ENCODE measurements around the gene SCAMP4.
"Not testable (repeated sequence)": the region's sequence is repeated elsewhere in the genome, so short reads cannot be mapped to it uniquely, and the experiment has no call there.

Gene SCAMP4

DNA sequence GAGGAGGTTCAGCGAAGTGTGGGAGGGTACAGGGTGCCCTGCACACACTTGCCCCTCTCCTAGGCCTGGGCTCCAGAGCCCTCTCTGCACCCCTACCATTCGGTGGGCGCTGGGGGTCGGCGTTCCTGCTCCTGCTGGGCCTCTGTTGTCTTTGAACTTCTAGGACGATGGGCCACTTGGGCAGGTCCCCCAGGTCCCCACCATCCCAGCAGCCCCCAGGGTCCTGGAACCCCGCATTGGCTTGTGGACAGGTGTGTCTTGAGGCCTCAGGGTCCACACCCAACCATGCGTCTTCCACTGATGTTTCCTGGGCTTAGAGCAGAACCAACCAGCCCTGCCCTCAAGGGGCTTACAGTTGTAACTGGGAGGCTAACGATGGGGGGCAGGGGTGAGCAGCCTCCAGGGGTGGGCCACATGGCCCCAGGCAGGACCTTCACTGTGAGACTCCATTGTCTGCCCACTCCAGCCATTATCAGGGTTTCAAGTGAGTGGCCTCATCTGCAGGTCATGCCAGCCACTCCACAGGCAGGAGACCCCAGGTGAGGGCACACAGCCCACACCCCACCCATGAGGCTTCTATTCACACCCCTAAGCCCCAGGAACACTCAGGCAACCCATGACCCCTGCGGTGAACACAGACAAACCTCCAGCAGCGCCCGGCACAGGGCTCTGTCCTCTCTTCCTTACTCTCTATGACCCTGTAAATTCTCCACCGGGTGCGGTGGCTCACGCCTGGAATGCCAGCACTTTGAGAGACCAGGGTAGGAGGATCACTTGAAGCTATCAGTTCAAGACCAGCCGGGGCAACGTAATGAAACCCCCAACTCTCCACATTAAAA is 39.8 kb upstream of the SCAMP4 start:
- no peak for DNase-seq

DNA sequence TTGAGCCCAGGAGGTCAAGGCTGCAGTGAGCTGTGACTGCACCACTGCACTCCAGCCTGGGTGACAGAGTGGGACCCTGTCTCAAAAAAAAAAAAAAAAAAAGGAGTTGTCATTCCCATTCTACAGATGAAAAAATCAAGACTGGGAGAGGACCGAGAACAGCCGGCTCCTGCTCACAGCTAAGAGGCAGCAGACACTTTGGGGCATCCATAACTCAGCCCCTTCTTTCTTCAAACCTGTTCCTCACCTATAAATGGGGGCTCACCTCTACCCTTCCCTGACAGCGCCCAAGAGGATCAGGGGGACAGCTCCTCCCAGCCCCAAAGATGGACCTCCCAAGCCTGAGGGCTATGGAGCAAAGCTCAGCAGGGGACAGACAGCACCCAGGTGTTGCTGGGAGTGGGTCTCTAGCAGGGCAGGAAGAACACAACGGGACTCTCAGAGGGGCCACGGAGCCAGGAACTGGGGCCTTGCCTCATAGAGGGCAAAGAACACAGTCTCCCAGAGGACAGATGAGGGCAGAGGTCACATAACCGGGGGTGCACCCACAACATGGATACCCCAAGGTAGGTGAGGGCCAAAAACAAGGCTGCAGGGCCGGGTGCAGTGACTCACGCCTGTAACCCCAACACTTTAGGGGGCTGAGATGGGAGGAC is 38.4 kb upstream of the SCAMP4 start:
- DNase-seq: no peak

DNA sequence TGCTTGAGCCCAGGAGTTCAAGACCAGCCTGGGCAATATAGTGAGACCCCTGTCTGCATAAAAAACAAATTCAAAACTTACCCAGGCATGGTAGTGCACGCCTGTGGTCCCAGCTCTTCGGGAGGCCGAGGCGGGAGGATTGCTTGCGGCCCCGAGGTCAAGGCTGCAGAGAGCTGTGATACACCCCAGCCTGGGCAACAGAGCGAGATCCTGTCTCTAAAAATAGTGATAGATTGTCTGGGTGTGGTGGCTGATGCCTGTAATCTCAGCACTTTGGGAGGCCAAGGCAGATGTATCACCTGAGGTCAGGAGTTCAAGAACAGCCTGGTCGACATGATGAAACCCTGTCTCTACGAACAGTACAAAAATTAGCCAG is 37.9 kb upstream of the SCAMP4 start:
- no peak for DNase-seq

DNA sequence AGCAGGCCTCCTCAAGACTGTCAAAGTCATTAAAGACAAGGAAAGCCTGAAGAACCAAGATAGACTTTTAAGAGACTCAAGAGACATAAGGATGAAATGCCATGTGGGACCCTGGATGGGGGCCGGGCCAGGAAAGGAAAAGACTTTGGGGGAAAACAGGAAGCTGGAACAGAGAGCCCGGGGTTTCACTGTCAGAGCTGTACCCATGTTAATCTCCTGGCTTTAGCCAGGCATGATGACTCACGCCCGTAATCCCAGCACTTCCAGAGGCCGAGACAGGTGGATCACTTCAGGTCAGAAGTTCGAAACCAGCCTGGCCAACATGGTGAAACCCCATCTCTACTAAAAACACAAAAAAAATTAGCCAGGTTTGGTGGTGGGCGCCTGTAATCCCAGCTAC is 36.2 kb upstream of the SCAMP4 start:
- DNase-seq: no peak

DNA sequence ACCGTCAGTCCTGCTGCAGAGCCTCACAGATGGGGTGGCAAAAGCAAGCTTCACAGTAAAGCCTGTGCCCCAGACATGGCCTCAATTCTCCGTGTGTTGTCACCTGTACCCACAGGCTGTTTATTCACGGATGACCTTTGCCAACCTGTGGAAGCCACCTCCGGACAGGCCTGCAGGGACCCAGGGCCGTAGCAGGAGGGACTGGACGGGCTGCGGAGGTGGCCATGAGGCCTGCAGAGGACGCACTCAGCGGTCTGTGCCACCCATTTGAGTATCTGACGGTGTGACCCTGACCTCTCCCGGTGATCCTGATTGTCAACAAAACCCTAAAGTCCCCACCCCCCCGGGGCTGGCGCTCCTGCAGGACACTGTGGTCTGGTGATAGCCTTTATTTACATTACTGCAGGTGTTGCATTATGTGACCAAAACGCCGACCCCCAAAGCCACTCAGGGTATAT is 34.0 kb upstream of the SCAMP4 start:
- no peak for DNase-seq

DNA sequence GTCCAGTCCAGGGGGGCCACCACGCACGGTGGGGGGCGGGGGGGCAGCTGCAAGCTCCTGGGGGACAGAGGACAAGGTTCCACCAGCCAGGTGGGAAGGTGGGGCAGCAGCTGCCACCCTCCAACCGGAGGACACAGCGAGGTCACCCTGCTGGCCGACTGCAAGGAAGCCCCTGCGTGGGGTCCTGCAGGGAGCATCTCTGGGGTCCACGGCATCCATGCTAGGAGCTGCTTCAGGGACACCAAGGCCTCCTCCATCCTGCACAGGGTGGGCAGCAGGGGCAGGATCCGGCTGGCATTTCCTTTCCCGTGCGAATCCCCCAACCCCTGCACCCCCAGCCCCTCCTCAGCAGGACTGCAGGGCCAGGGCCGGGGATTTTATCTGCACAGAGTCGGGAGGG is 33.6 kb upstream of the SCAMP4 start:
- DNase-seq: no peak

DNA sequence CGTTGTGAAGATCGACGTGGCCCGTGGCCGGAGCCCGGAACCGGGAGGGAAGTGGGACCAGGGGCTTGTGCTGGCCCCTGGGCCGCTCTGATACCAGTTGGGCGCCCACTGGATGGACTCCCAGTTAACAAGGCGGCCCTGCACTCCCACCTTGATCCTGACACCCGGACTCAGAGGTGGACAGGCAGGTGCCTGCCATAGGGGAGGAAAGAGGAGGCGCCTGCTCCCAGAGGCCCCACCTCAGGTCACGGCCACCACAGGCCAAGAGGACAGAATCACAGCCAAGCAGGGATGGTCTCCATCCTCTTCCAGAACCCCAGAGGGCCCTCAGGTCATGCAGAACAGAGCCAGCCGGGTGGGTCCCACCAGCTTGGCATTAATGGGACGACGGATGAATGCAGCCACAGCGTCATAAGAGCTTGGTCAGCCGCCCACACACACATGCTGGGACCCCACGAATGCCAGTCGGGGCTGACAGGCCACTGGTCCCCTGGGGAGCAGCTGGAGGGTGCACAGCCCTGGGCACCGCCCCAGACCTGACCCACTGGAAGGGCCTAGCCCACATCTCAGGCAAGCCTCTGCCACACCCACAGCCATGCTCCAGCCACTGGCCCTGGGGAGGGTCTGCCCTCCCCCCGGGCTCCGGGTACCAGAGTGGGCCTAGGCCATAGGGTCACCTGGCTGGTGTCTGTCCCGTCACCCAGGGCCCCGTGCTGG is 32.2 kb upstream of the SCAMP4 start:
- peak in 1 of 56 donors; percentile 60 for DNase-seq

DNA sequence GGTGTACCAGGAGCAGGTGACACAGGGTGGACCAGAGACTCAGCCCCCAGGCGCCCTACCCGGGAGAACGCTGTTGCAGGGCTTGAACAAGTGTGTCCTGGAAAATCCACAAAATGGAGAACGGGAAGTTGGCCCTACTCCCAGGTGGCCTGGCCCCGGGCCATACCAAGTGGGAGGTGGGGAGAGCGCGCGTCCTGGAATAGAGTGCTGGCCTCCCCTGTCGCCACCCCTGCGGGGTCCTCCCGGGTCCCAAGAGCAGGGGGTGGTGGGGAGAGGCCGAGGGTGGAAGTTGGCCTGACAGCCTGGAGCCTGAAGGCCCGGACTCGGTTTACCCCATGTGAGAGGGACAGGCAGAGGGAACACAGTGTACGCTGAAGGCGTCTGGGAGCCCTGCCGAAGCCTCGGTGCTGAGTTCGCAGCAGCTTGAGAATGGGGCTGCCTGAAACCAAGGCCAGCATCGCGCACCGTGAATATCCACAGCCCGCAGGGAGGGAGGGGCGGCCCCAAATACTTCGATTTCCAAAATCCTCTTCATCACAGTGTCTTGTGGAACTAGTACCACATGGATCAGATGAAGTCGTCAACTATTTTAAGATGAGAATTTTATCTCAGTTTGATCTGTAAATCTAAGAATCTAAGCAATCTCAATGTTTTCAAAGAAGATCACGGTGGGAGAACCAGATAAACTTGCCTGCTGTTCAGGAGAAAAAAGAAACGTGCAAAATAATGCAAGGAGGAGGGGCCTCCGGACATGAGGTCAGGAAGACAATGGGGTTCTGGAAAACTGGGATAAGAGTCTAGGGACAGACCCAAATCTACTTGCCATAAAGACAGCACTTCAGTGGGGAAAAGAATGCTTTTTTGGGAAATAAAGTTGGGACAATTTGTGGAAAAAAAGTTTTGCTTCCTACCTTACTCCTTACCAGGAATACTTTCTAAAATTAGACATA is 31.4 kb upstream of the SCAMP4 start:
- peak in 26 of 56 donors; percentile 28 to 82 (median 57) for DNase-seq

DNA sequence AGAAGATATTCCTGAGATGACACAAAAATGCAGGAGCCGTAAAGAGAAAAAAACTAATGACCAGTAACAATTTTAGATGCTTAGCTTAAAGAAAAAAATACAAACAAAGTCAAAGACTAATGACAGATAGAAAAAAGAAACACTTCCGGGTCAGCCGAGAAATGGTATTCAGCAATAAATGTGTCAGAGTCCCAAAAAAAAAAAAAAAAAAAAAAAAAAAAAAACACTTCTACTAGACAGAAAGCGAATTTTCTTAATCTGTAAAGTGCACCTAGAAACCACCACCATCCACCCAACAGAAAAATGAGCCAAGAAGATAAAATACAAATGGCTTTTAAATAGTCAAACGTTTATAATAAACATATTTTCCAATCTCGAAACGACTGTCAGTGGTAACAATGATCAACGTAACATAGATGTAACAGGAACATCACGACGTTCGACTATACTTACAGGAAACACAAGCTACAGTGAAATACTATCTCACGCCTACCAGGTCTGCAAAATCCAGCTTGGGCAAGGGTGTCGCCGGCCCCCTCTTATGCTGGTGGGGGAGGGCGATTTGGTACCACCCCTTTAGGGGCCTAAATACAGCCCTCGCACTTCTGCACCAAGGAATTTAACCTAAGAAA is 30.5 kb upstream of the SCAMP4 start:
- DNase-seq: no peak

DNA sequence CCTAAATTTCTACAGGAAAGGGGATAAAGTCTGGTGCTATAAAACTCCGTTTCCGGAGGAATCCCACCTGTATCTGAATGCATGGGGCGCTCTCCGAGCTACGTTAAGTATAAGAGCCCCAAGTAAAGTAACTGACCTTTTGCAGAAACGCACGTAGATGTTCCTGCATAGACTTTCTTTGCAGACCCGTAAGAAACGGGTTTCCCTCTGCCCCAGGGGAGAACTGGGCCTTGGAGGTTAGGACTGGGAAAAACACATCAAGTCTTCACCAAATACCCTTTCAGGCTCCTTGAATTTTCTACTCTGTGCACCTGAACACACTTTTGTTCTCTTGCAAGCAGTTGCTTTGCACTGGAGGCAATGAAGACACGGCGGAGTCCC is 29.9 kb upstream of the SCAMP4 start:
- DNase-seq: not testable (repeated sequence)

DNA sequence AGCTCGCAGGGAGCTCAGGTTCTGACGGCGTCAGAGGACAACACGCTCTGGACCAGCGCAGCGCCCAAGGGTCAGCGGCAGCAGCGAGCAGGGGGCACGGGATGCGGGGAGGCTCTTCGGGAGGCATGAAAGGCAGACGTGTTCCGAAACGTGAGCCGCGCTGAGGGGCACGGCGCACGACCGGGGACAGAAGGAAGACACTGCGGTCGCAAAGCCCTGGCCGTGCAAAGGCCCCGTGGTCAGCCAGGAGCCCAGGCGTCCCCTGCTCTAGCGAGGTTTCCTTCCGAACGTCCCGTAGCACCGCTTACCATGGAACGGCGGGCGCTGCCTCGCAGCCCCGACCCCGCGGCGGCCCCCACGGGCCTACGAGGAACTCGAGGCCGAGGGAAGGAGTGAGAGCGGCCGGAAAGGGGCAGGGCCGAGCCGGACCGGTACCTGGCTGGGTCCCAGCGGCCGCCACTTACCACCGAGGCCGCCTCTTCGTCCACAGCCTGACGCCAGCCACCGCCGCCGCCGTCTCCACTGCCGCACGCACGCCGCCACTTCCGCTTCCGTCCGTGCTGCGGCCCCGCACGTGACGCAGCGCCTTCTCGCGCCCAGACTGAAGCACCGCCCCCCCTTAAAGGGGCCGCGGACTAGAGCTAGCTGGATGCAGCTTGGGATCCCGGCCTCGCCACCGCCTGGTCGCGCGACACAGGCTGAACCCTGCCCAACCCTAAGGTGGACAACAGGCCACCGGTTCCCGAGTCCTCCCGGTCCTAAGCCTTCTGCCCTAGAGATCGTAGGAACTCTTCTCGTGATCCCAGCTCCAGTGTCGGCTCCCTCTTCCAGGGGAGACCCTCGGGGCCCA is 29.3 kb upstream of the SCAMP4 start:
- DNase-seq: peak in 55 of 56 donors; percentile 50 to 96 (median 84)

DNA sequence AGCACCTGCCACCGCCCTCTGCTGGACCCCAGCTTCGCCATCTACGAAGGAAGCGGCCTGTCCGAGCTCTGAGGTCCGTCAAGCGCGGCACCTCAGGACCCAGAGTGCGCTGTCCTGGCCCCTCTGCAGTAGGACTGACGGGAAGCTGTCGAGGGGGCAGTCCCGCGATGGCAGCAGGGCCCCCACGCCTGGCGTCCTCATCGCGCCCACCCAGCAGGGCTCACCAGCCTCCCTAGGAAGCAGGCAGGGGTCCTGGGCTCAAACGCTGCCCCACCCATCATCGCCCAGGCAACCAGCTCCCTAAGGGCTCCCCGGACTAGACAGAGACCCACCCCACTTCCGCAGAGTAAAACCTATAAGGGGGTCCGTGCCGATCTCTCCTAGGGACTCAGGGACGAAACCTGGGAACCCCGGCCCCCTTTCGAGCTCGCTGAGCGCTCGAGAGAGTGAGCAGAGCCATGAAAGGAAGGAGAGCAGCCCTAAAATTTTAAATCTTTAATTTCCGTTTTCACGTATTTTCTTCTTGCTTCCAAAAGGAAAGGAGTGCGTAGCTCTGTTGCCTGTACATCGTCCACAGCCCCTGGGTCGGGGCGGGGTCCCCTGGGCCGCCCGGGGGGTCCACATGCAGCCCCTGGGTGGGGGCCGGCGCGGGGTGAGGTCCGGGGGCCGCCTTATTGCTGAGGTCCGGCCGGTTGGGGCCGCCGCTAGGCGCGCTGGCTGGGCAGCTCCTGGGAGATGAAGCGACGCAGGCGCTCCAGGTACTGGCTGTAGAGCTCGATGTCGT is 28.5 kb upstream of the SCAMP4 start:
- DNase-seq: not testable (repeated sequence)

DNA sequence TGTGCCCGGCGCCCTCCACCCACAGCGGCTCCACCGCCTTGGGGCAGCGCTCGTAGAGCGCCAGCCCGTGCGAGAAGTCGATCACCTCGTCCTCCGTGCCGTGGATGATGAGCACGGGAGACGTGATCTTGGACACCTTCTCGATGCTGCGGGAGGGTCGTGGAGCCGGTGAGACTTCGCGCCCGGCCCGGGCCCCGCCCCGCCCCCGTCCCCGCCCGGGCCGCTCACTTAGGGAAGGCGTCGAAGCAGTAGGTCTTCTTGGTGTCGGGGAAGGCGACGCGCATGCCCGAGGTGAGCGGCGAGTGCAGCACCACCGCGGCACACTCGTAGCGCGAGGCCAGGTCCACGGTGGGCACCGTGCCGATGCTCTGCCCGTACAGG is 27.9 kb upstream of the SCAMP4 start:
- not testable (repeated sequence) for DNase-seq

DNA sequence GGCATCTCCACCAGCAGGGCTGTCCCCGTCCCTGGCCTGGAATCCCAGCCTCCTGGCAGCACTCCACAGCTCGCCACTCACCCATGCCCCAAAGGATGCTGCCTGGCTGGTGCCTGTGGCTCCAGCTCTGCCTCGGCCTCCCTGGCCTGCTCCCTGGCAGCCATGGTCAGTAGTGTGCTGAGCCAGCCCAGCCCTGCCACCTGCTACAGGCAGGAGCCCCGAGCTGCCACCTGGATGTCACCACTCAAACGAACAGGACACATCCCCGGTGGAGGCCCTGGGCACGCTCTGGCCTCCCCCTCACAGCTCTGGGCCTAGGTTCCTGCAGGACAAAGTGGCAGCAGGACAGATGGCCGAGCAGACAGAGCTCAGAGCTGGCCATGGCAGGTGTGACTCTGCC is 26.6 kb upstream of the SCAMP4 start:
- not testable (repeated sequence) for DNase-seq

DNA sequence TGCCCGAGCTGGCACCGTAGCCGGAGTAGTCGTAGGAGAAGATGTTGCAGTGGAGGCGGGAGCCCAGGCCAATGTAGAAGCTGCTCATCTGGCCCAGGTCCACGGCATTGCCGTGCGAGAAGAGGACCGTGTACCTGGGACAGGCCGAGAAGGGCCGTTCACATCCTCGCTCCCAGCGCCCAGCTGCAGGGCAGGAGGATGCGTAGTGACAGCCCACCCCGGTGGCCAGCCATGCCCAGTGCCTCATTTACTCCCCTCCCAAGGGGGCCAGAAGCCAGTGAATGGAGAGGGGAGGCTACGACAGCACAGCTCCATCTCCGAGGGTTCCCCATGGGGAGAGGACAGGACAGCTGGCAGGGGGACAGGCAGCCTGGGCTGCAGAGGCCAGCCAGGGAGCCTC is 25.2 kb upstream of the SCAMP4 start:
- DNase-seq: not testable (repeated sequence)

DNA sequence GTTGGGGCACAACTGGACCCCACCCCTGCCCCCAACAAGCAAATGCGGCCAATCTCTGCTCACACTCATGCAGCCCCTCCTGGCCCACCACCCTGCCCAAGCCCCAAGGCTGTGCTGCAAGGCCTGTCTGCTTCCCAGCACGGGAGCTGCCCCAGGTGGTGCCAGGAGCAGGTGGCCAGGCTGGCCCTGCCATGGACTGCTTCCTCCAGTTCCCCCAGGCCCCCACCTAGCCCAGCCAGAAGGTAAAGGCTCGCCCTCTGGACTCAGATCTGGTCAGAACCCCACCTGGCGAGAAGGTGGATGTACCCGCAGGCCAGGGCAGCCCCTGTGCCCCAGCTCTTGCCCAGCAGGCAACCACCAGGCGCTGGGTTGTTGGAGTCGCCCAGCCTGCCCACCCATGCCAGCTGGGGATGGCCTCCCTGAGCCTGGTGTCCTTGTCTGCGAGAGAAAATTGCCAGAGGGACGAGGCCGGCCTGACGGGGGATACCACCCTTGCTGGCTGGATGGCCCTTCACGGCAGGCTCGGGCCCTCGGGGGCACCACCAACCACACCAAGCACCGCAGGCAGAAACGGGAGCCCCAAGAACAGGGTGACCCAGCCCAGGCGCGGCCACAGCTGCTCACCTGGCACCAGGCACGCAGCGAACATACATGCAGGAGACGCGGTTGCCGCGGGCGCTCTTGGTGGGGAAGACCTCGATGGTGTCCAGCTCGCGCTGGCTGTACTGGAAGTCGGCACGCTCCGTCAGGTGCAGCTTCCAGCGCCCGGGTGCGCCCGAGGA is 24.4 kb upstream of the SCAMP4 start:
- no peak for DNase-seq

DNA sequence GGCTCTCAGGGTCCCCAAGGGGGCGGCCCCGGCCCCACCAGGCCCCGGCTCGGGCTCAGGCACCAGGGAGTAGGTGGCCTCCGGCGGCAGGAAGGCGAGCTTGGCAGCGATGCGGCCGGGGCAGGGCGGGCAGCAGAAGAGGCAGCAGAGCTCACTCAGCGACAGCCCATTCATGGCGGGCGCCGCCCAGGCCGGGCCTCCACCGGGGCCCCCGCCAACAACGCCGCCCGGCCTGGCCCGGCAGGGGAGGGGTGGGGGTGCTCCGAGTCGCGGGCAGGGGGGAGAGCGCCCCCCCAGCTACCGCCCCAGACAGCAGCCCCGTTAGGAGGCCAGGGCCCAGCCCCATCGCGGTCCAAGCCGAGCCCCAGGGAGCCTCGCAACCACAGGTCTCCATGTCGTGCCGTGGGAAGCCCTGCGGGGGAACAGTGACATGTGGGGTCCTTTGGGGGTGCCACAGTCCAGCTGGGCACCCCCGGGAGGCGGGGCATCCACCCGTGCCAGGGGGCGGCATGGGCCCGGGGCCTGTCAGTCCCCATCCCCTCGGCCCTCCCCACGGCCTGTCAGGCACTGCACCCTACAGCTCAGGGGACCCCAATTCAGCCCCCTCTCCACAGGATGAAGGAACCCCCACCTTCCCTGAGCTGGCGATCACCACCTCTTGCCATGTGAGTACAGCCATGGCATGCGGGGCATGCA is 23.7 kb upstream of the SCAMP4 start:
- DNase-seq: peak in 9 of 56 donors; percentile 25 to 60 (median 41)

Measured in amygdala (tissue), 56 donors.